Adrenal gland (tissue), 5 donors: ENCODE data around the gene SNN.

Experiments
- CTCF ChIP-seq, 6 experiments: fragments of 450-650 bp in 4 of 6; fragments of 200-600 bp in 2 of 6; sonication (generic) in 1 of 6; IDR thresholded peaks; 1 replicate in 5 of 6; 2 replicates in 1 of 6; pipeline versions ENCODE4 v1.5.1 to v1.8.0; 2016 to 2021; ENCODE audit warnings: antibody characterized with exemption in 6 of 6, mild to moderate bottlenecking in 2 of 6, moderate library complexity in 1 of 6
- POLR2A ChIP-seq, 2 donors: fragments of 450-650 bp; IDR thresholded peaks; one replicate each; pipeline ENCODE4 v1.6.1; 2017; ENCODE audit warnings: antibody characterized with exemption in 2 of 2, mild to moderate bottlenecking in 2 of 2, moderate library complexity in 1 of 2
- donor health status: DM: no; HTN: no; CAD: no.

GRCh38 chr16:11625769-11626168, 42.5 kb upstream of the SNN start:
- TF ChIP-seq CTCF (IDR thresholded peaks at IDR 0.05) = no peak
- TF ChIP-seq POLR2A (IDR thresholded peaks at IDR 0.05) = no peak
